Esophagus (tissue), 2 donors: ENCODE results near the gene F7. TPM values are rescaled to one million over a fixed set of nuclear protein-coding genes. Genes with fewer than 3 reads are reported as not detected.
"Not testable (repeated sequence)": the region's sequence is repeated elsewhere in the genome, so short reads cannot be mapped to it uniquely, and the experiment has no call there.

Experiments
- H3K27ac ChIP-seq, 2 donors: one replicate each; pipeline ENCODE4 v1.5.1; 2013; ENCODE audit warnings: low read depth in 2 of 2, mild to moderate bottlenecking in 2 of 2, inconsistent platforms in 1 of 2, low read length in 1 of 2, moderate library complexity in 1 of 2
- H3K27me3 ChIP-seq, 2 donors: one replicate each; pipeline ENCODE4 v1.6.1; 2013; ENCODE audit warnings: low read length in 2 of 2, control low read depth in 1 of 2, mild to moderate bottlenecking in 1 of 2; ENCODE audit not compliant: insufficient read depth in 2 of 2, control insufficient read depth in 1 of 2
- H3K36me3 ChIP-seq, 2 donors: one replicate each; pipeline ENCODE4 v1.6.1; 2013; ENCODE audit warnings: low read length in 1 of 2; ENCODE audit not compliant: control insufficient read depth in 2 of 2, insufficient read depth in 2 of 2
- H3K4me1 ChIP-seq, 2 donors: one replicate each; pipeline ENCODE4 v1.6.1; 2013; ENCODE audit warnings: low read length in 1 of 2; ENCODE audit not compliant: control insufficient read depth in 2 of 2, insufficient read depth in 2 of 2
- H3K4me3 ChIP-seq, 2 donors: one replicate each; pipeline ENCODE4 v1.5.1; 2013; ENCODE audit warnings: low read length in 2 of 2, mild to moderate bottlenecking in 2 of 2, low read depth in 1 of 2, moderate library complexity in 1 of 2
- H3K9me3 ChIP-seq, 2 donors: one replicate each; pipeline ENCODE4 v1.6.1; 2013; ENCODE audit warnings: mild to moderate bottlenecking in 2 of 2, low read depth in 1 of 2, low read length in 1 of 2, moderate library complexity in 1 of 2; ENCODE audit not compliant: control insufficient read depth in 2 of 2, insufficient read depth in 1 of 2
- WGBS, 2 donors: extraction: QIAGEN DNeasy Blood & Tissue Kit; methylation state at CpG; one replicate each; pipeline ENCODE4 v1.1.7; 2013; 5-methylcytosine and 5-hydroxymethylcytosine counted together
- polyA plus RNA-seq, 2 donors: library from polyadenylated mRNA; stranded (reverse); fragments of 200-250 nt; gene quantifications; one replicate each; pipeline ENCODE4 v1.2.3, GENCODE V29; 2013
- donor health status: healthy with polysubstance abuse.
- donor health status: Bipolar disorder and iron deficiency.

Gene F7
- polyA plus RNA-seq = under 1 TPM in 1 of 2 donors, not detected in 1; 0.01 TPM

DNA sequence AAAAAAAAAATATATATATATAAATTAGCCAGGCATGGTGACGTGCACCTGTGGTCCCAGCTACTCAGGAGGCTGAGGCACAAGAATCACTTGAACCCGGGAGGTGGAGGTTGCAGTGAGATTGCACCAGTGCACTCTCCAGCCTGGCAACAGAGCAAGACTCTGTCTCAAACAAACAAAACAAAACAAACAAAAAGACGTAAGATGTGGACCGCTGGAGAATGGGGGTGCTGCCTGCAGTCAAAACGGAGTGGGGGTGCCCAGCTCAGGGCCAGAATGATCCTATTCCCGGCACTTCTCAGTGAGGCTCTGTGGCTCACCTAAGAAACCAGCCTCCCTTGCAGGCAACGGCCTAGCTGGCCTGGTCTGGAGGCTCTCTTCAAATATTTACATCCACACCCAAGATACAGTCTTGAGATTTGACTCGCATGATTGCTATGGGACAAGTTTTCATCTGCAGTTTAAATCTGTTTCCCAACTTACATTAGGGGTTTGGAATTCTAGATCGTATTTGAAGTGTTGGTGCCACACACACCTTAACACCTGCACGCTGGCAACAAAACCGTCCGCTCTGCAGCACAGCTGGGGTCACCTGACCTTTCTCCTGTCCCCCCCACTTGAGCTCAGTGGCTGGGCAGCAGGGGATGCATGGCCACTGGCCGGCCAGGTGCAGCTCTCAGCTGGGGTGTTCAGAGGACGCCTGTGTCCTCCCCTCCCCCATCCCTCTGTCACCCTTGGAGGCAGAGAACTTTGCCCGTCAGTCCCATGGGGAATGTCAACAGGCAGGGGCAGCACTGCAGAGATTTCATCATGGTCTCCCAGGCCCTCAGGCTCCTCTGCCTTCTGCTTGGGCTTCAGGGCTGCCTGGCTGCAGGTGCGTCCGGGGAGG lies at the start of gene F7:
Gene F7 (plus strand): TSS at position 760 of the 889 bp plus-strand sequence. CDS start 51 bp downstream, at position 811.
- Histone ChIP-seq H3K9me3 (peaks cover 0 to 4% of the 10 kb centered on the region in 2 donors), H3K27ac (no peak within 1 kb of the TSS), H3K4me3 (no peak within 1 kb of the TSS), H3K27me3 (peaks cover 0 to 11% of the 10 kb centered on the region in 2 donors), H3K36me3 (no peaks in the 10 kb centered on the region), H3K4me1 (peaks cover 3 to 7% of the 10 kb centered on the region in 2 donors)
- 42 to 49% methylated on average over 17 of the region's 17 CpGs for WGBS, 2 donors

DNA sequence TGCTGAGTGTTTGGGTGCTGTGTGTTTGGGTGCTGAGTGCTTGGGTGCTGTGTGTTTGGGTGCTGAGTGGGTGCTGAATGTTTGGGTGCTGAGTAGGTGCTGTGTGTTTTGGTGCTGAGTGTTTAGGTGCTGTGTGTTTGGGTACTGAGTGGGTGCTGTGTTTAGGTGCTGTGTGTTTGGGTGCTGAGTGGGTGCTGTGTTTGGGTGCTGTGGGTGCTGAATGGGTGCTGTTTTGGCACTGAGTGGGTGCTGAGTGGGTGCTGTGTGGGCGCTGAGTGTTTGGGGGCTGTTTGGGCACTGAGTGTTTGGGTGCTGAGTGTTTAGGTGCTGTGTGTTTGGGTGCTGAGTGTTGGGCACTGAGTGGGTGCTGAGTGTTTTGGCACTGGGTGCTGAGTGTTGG lies 48.5 kb upstream of the F7 start:
- H3K27me3 ChIP-seq = no peaks in the 10 kb centered on the region
- 96 to 100% methylated on average over 1 of the region's 1 CpG for WGBS, 2 donors
- peaks cover 0 to 5% of the 10 kb centered on the region in 2 donors for H3K9me3 ChIP-seq
- H3K36me3 ChIP-seq = peaks cover 0 to 2% of the 10 kb centered on the region in 2 donors
- no peak overlapping the region for H3K4me3 ChIP-seq
- H3K27ac ChIP-seq = no peak overlapping the region
- H3K4me1 ChIP-seq = no peaks in the 10 kb centered on the region

DNA sequence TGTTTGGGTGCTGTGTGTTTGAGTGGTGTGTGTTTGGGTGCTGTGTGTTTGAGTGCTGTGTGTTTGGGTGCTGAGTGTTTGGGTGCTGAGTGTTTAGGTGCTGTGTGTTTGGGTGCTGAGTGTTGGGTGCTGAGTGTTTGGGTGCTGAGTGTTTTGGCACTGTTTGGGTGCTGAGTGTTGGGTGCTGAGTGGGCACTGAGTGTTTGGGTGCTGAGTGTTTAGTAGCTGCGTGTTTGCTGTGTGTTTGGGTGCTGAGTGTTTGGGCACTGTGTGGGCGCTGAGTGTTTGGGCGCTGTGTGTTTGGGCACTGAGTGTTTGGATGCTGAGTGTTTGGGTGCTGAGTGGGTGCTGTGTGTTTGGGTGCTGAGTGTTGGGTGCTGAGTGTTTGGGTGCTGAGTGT lies 48.0 kb upstream of the F7 start:
- not testable (repeated sequence) for H3K9me3 ChIP-seq, H3K27ac ChIP-seq
- 99 to 100% methylated on average over 3 of the region's 3 CpGs for WGBS, 2 donors

DNA sequence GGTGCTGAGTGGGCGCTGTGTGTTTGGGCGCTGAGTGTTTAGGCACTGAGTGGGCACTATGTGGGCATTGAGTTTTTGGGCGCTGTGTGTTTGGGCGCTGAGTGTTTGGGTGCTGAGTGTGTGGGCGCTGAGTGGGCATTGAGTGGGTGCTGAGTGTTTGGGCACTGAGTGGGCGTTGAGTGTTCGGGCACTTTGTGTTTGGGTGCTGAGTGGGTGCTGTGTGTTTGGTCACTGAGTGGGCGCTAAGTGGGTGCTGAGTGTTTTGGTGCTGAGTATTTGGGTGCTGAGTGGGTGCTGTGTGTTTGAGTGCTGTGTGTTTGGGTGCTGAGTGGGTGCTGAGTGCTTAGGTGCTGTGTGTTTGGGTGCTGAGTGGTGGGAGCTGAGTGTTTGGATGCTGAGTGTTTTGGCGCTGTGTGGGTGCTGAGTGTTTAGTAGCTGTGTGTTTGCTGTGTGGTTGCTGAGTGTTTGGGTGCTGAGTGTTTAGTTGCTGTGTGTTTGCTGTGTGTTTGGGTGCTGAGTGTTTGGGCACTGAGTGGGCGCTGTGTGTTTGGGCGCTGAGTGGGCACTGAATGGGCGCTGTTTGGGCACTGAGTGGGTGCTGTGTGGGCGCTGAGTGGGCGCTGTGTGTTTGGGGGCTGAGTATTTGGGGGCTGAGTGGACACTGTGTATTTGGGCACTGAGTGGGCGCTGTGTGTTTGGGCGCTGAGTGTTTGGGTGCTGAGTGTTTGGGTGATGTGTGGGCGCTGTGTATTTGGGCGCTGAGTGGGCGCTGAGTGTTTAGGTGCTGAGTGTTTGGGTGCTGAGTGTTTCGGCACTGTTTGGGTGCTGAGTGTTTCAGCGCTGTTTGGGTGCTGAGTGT lies 47.2 kb upstream of the F7 start:
- H3K27ac ChIP-seq = no peak overlapping the region
- H3K4me3 ChIP-seq = no peak overlapping the region
- no peaks in the 10 kb centered on the region for H3K4me1 ChIP-seq
- 89 to 93% methylated on average over 21 of the region's 21 CpGs for WGBS, 2 donors
- peaks cover 0 to 6% of the 10 kb centered on the region in 2 donors for H3K36me3 ChIP-seq
- no peaks in the 10 kb centered on the region for H3K27me3 ChIP-seq
- peaks cover 0 to 5% of the 10 kb centered on the region in 2 donors for H3K9me3 ChIP-seq

More for the DNA sequence above, 48.0 kb upstream of the F7 start:
- H3K27me3 ChIP-seq, H3K4me1 ChIP-seq, H3K4me3 ChIP-seq, H3K36me3 ChIP-seq: not testable (repeated sequence)

DNA sequence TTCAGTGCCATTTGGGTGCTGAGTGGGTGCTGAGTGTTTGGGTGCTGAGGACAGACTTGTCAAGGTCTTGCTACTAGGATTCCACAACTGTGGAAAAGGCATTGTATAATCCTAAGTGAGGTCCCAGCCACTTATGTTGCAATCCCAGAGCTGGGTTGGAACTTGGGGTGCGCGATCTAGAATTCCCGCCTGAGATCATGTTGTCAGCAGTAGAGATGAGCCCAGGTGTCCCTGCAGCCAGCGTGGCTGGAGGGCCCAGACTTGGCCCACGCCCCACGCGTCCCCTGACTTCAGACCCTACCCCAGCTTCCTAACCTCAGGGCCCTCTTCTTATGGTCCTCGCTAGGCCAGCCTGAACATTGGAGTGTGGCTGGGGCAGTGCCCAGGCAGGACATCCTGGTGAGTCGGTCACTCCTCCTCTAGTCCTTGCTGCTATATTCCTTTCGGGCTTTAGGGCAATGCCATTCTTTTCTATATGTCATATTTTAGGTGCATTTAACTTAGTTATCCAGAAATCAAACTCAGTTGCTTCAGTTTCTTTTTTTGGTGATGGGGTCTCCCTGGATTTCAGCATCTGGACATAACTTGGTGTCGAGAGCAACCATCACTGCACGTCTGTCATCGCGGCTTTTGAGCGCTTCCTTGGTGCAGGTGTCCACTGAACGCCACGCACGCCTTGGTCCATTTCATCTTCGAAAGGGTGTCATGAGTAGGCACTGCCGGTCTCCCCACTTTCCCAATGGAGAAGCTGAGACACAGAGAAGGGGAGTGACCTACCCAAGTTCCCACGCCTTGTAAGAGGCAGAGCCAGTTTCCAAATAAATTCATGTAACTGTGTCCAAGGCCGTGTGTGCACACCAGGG lies 46.4 kb upstream of the F7 start:
- Histone ChIP-seq H3K27me3 (no peaks in the 10 kb centered on the region), H3K4me3 (no peak overlapping the region), H3K27ac (no peak overlapping the region), H3K9me3 (peaks cover 0 to 5% of the 10 kb centered on the region in 2 donors), H3K4me1 (no peaks in the 10 kb centered on the region), H3K36me3 (peaks cover 0 to 6% of the 10 kb centered on the region in 2 donors)
- WGBS, 2 donors = 94 to 96% methylated on average over 22 of the region's 22 CpGs

DNA sequence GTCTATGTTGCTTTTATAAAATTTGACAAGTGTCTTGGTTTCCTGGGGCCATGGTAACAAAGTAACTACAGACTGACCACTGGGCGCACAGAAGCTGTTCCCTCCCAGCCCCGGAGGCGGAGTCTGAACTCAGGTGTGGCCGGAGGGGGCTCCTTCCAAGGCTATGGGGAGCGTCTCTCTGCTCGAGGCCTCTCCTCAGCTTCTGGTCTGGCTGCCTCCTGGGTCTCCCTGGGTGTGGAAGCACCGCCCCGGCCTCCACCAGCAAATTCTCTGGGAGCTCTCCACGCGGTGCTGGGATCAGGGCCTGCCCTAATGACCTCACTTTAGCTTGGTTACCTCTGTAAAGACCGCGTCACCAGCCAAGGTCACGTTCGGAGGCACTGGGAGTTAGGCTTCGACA lies 45.7 kb upstream of the F7 start:
- Histone ChIP-seq H3K27ac (no peak overlapping the region), H3K9me3 (peaks cover 0 to 5% of the 10 kb centered on the region in 2 donors), H3K4me3 (no peak overlapping the region), H3K4me1 (peaks cover 0 to 3% of the 10 kb centered on the region in 2 donors), H3K36me3 (peaks cover 0 to 9% of the 10 kb centered on the region in 2 donors), H3K27me3 (no peaks in the 10 kb centered on the region)
- WGBS, 2 donors = 82% methylated on average over 15 of the region's 15 CpGs

DNA sequence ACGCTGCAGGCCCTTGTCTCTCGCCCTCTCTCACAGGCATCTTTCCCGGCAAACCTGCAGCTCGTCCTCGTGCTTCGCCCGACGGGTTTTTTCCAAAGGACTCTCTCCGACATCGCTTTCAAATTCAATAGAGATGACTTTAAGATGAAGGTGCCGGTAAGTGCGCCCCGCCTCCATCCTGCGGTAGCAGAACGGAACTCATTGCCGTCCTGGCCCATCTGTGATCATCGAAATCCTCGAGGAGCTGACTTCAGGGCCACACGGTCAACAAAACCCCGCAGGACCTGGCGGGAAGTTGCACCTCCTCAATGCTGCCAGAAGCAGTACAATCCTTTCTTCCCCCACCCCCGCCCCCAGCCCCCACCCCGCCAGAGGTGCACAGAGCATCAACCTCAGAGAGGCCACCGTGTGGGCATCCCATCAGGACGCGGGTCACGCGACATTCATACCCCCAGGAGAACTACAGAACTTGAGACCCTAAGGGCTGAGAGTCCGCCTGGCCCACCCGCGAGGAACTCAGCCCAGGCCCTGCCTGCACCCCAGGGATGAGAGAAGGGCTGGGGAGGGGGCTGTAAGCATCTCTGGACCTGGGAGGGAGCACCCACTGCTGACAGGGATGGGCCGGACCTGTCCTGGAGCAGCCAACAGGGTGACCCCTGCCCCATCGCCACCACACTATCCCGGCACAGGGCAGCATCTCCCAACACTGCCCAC lies 44.9 kb upstream of the F7 start:
- Histone ChIP-seq H3K27ac (no peak overlapping the region), H3K27me3 (no peaks in the 10 kb centered on the region), H3K36me3 (peaks cover 0 to 14% of the 10 kb centered on the region in 2 donors), H3K4me1 (peaks cover 0 to 3% of the 10 kb centered on the region in 2 donors), H3K4me3 (no peak overlapping the region), H3K9me3 (peaks cover 0 to 5% of the 10 kb centered on the region in 2 donors)
- 90 to 92% methylated on average over 34 of the region's 34 CpGs for WGBS, 2 donors

DNA sequence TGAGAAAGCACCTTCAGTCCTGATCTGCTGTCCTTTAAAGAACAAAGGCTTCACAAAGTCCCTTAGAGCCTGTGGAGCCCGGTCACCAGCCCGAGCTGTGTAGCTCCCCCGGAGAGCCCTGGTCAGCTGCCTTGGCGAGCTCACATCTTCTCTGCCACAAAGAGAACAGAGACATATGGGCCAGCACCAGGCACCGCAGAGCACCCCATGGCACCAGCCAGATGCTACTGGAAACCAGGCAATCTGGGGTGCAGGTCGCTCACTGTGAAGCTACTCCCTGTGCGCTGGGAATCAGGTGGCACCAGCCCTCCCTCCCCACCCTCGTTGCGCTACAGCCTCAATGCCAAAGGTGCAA lies 44.3 kb upstream of the F7 start:
- 90 to 91% methylated on average over 9 of the region's 9 CpGs for WGBS, 2 donors
- Histone ChIP-seq H3K4me1 (peaks cover 0 to 3% of the 10 kb centered on the region in 2 donors), H3K4me3 (no peak overlapping the region), H3K27ac (no peak overlapping the region), H3K36me3 (peaks cover 0 to 17% of the 10 kb centered on the region in 2 donors), H3K27me3 (no peaks in the 10 kb centered on the region), H3K9me3 (peaks cover 0 to 5% of the 10 kb centered on the region in 2 donors)
